ENCODE measurements around the gene UNK.

UNK gene

DNA sequence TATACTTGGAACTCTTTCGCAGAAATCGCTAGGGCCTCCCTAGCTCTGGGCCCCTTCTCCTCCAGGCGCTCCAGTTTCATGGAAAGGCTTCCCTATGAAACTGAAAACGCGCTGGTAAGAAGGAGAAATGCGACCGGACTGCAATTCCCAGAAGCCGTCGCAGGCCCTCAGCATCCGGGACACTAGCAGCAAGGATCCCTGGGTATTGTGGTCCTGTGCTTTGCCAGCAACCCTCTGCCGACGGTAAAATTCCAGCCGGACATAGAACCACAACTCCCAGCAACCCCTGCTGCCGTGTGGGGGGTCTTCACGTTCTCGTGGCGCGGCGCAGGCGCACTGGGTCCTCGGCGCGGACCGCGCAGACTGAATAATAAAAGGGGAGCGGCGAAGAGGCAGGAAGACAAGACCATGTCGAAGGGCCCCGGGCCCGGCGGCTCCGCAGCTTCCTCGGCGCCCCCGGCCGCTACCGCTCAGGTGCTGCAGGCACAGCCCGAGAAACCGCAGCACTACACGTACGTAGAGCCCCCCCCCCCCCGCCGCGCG, at the start of gene UNK:
TSS of gene UNK (plus strand) at position 334 of the 543 bp plus-strand sequence. CDS start at position 409, 75 bp downstream.
- DNase-seq (ENCODE audit: low read depth) = peak; percentile 94

DNA sequence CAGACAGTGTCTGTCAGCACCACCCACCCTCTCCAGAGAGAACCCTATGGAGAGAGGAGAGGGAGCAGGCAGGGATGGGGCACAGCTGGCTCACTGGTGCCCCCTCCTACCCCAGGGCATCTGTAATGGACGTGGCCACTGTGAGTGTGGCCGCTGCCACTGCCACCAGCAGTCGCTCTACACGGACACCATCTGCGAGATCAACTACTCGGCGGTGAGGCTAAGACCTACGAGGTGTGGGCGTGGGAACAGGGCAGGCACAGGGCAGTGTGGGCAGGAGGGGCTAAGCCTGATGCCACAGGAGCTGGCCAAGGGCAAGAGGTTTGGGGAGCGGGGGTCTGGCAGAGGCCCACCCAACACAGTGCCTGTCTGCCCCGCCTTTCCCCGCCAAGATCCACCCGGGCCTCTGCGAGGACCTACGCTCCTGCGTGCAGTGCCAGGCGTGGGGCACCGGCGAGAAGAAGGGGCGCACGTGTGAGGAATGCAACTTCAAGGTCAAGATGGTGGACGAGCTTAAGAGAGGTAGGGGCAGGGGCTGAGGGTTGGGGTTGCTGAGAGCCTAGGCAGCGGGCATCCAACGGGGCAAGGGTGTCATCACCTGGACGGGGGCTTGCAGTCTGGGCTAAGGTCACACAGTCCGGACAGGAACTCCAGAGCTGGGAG, 48.3 kb upstream of the UNK start:
- no peak for DNase-seq (ENCODE audit: low read depth)

DNA sequence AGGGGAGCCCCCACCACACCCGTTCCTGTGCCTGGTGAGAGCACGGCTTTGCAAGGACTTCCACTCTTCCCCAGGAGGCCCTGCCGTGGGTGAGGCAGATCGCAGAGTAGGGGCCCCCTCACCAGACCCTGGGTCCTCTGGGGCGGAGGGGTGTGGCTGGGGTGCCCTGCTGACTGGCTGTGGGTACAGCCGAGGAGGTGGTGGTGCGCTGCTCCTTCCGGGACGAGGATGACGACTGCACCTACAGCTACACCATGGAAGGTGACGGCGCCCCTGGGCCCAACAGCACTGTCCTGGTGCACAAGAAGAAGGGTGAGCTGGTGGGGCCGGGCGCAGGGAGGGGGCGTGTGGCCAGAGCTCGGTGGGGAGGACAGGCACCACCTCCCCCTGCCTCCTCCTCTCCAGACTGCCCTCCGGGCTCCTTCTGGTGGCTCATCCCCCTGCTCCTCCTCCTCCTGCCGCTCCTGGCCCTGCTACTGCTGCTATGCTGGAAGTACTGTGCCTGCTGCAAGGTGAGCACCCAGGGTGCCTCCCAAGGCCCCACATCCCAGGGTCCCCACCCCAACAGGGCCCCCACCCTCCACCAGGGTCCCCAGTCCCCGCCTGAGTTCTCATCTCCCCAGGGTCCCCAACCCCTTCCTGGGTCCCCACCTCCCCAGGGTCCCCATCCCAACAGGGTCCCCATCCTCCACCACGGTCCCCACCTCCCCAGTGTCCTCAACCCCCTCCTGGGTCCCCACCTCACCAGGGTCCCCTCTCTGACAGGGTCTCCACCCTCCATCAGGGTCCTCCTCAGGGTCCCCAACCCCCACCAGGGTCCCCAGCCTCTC, 47.3 kb upstream of the UNK start:
- DNase-seq (ENCODE audit: low read depth) = no peak

DNA sequence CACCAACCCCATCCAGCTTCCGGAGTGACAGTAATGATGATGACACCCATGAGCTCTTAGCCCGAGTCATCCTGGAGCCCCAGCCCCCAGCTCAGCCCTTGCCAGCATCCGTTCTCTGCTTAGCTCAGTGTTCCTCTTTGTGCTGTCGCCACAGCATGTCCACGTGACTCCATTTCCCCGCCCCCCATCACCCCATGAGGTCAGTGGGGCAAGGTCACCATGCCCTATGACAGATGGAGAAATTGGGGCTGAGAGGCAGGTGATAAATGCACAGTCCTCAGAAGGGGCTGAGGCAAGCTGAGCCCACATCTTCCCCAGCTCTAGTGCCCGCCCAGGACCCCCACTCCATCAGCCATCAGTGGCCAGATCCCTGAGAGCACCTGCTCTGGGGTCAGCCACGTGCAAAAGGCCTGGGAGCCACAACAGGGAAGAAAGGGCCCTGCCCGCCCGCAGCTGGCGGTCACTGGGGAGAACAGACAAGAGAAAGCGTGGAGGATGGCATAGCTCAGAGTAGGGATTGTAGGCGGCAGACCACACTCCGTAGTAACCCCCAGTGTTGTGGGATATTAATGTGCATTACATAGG, 46.3 kb upstream of the UNK start:
- no peak for DNase-seq (ENCODE audit: low read depth)

- DNase-seq (ENCODE audit: low read depth) = no peak
Observed at GRCh38 chr17:75739174-75739573, 45.4 kb upstream of the UNK start.

DNA sequence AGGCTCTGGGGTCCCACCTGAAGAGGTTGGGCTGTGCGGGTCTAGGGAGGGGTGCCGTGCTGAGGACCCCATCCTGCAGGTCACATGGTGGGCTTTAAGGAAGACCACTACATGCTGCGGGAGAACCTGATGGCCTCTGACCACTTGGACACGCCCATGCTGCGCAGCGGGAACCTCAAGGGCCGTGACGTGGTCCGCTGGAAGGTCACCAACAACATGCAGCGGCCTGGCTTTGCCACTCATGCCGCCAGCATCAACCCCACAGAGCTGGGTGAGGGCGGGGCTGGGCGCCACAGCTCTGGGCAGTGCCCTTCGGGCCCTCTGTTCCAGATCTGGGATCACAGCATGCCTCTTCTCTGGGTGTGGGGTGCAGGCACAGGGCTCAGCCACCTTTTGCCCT, 44.8 kb upstream of the UNK start:
- DNase-seq (ENCODE audit: low read depth) = no peak

- no peak for DNase-seq (ENCODE audit: low read depth)
Observed at GRCh38 chr17:75740215-75740614, 44.4 kb upstream of the UNK start.

DNA sequence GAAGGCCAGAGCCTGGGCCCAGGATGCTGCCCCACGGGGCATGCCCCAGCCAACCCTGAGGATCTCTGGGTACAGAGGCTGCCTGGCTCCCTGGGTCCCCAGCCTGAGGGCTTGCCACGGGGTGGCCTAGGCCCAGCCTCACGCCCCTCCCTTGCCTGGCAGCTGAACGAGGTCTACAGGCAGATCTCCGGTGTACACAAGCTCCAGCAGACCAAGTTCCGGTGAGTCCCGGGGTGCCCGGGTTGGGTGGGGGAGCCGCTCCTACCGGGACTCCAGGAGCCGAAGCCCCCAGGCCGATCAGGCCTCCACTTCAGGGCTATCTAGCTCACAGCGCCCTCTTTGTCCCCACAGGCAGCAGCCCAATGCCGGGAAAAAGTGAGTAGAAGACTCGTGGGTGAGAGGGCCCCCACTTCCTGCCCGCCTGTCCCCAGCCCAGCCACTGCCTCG, 44.0 kb upstream of the UNK start:
- DNase-seq (ENCODE audit: low read depth) = no peak

GRCh38 chr17:75742337-75742736, 42.3 kb upstream of the UNK start:
- DNase-seq (ENCODE audit: low read depth) = no peak

GRCh38 chr17:75743625-75744206, 40.9 kb upstream of the UNK start:
- no peak for DNase-seq (ENCODE audit: low read depth)

DNA sequence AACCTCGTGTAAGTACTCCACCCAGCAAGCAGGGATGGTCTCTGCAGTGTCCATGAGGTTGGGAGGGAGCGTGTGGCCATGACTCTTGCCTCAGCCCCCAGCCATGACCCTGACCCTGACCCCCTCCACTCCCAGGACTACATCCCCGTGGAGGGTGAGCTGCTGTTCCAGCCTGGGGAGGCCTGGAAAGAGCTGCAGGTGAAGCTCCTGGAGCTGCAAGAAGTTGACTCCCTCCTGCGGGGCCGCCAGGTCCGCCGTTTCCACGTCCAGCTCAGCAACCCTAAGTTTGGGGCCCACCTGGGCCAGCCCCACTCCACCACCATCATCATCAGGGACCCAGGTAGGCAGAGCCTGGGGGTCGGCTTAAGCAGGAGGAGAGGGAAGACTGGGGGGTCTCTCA, 35.9 kb upstream of the UNK start:
- DNase-seq (ENCODE audit: low read depth) = no peak

GRCh38 chr17:75749545-75750389, 34.8 kb upstream of the UNK start:
- DNase-seq (ENCODE audit: low read depth) = no peak

- no peak for DNase-seq (ENCODE audit: low read depth)
Observed at GRCh38 chr17:75750661-75751423, 33.8 kb upstream of the UNK start.

DNA sequence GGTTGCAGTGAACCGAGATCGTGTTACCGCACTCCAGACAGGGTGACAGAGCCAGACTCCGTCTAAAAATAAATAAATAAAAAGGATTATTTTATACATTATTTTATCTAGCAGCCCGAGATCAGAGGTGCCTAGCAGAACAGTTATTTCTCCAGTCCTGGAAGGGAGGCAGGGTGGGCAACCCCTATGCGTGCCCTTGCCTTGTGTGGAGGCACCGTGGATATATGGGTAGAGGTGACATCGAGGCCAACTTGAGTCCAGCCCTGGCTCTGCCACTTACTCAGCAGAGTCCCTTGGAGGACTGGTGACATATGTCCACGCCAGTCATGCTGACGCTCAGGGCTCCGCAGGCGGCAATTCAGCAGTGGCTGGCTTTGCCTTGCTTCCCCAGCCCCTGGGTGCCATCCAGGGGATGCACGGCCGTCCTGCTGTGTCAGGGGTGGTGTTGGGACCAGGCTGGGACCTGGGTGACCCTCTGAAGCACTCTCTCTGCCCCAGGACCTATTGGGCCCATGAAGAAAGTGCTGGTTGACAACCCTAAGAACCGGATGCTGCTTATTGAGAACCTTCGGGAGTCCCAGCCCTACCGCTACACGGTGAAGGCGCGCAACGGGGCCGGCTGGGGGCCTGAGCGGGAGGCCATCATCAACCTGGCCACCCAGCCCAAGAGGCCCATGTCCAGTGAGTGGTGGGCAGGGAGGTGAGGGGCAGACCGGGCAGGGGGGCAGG, 32.8 kb upstream of the UNK start:
- no peak for DNase-seq (ENCODE audit: low read depth)

DNA sequence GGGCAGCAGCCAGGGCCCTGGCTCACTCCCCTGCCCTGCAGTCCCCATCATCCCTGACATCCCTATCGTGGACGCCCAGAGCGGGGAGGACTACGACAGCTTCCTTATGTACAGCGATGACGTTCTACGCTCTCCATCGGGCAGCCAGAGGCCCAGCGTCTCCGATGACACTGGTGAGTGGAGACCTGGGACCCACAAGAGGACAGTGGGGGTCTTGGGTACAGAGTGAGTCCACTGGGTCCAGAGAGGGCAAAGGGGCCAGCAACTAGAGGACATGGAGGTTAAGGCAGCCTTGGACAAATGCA, 32.2 kb upstream of the UNK start:
- DNase-seq (ENCODE audit: low read depth) = no peak

- no peak for DNase-seq (ENCODE audit: low read depth)
Observed at GRCh38 chr17:75752802-75753513, 31.6 kb upstream of the UNK start.

DNA sequence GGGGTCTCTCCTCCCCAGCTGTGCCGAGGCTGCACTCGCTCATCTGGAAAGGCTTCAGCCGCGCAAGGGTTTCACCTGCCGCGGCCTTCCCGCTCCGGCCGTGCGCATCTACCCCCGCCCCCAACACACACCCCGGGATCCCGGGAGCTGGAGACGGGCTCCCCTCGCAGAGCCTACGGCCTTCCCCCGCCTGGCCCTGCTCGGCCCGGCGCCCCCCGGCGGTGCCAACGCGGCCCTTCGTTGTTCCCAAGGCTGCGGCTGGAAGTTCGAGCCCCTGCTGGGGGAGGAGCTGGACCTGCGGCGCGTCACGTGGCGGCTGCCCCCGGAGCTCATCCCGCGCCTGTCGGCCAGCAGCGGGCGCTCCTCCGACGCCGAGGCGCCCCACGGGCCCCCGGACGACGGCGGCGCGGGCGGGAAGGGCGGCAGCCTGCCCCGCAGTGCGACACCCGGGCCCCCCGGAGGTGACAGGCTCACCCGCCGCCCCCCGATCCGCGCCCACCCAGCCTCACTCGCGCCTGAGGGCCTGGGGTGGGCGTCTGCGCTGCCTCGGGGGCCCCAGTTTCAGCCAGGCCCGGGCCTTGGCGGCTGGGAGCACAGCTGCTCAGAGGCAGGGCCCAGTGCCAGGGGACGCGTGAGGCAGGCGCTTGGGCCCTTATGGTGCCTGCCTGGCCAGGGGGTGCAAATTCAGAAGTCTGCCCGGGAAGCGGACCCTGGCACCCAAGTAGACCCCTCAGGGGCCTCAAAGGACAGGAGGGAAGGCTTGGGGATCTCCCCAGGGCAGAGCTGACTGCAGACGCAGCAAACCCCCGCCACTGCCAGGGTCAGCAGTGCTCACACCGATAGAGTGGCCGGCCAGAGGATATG, 30.9 kb upstream of the UNK start:
- no peak for DNase-seq (ENCODE audit: low read depth)

GRCh38 chr17:75754378-75755204, 30.0 kb upstream of the UNK start:
- no peak for DNase-seq (ENCODE audit: low read depth)
